GM21619 (cell line): ENCODE data around the gene LRRC14B.
"Not testable (repeated sequence)": the region's sequence is repeated elsewhere in the genome, so short reads cannot be mapped to it uniquely, and the experiment has no call there.

ENCODE experiments used
- ATAC-seq: cut with Tn5 transposase; IDR thresholded peaks from one replicate; pipeline ENCODE4 v1.9.1; 2021; ENCODE audit not compliant: unreplicated experiment

Gene LRRC14B

DNA sequence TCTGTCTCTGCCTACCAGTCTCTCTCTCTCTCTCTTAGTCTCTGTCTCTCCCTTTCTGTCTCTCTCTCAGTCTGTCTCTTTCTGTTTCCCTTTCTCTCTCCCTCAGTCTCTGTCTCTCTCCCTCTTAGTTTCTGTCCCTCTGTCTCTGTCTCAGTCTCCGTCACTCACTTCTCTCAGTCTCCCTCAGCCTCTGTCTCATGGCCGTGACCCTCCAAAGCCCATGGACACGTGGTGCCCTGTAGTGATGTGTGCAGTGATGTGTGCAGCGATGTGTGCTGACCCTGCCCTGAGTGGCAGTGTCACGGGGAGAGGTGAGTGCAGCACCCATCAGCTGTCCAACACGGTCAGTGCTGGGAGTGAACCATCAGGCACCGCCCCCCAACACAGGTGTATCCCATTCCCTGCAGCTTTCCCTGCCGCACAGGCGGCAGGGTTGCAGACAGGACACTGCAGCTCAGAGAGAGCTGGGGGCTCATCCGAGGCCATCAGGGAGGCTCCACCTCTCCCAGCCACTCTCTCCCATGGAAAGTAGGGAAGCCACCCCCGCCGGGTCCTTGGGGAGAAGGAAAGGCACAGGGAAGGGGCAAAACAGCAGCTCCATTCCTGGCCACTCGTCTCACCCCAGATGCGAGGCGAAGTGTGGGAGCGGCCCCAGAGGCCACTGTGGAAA is 794 bp upstream of the LRRC14B start:
- peak; percentile 30 for ATAC-seq

DNA sequence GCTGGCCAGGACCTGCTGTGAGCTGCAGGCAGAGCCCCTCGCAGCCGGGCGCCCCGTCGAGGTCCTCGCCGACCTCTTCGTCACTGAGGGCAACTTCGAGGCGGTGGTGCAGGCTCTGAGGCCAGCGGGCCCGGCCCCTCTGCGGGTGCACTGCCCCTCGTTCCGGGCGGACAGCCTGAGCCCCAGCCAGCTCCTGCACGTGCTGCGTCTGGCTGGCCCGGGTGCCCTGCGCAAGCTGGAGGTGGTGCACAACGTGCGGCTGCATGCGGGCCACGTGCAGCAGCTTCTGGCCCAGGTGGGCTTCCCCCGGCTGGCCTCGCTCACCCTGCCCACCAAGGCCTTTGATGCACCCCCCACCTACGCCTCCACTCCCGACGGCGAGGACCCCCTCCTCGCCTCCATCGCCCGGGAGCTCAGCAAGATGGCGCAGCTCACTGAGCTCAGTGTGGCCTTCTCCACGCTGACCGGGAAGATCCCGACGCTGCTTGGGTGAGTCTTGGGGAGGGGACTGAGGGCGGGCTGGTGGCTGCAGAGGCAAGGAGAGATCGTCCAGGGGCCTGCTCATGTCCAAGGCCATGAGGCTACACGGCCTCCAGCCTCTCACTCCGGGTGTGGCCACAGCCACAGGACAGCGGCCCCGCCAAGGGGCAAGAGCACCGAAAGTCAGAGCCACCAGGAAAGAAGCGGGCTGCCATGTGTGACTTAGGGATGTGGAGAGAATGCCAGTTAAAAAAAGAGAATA is 825 bp downstream of the LRRC14B start:
- ATAC-seq: no peak

DNA sequence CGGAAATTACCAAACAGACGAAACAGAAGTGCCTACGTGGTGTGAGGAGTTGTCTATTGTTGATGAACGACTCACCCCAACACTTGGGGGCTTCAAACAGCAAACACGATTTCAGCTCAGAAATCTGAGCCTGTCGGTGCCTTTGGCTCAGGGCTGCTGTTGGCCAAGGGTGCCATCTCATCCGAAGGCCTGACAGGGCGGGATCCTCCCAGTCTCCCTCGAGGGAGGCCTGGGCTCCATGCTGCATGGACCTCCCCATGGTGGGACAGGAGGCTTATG is 1.3 kb downstream of the LRRC14B start:
- no peak for ATAC-seq

DNA sequence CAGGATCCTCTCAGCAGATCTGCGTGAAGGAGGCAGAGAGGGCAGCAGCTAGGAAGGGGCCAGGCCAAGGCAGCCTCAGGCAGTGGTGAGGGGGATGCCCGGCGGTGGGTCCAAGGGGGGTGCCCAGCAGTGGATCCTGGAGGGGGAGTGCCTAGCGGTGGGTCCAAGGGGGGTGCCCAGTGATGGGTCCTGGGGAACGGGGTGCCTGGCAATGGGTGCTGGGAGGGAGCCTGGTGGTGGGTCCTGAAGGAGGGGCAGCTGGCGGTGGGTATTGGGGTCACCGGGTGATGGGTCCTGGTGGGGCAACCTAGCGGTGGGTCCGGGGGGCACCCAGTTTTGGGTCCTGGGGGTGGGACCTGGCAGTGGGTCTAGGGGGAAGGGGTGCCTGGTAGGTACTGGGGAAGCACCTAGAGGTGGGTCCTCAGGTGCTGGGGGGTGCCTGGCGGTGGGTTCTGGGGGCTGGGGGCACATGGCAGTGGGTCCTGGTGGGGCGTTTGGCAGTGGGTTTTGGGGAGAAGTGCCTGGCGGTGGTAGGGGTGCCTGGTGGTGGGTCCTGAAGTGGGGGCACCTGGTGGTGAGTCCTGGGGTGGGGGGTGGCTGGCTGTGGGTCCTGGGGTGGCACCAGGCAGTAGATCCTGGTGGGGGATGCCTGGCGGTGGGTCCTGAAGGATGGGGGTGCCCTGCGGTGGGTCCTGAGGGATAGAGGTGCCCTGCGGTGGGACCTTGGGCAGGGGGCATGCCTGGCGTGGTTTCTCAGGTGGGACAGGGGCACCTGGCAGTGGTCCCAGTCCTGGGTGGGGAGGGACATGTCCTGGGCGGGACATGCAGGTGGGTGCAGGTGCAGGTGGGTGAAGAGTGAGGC is 1.9 kb downstream of the LRRC14B start:
- no peak for ATAC-seq

DNA sequence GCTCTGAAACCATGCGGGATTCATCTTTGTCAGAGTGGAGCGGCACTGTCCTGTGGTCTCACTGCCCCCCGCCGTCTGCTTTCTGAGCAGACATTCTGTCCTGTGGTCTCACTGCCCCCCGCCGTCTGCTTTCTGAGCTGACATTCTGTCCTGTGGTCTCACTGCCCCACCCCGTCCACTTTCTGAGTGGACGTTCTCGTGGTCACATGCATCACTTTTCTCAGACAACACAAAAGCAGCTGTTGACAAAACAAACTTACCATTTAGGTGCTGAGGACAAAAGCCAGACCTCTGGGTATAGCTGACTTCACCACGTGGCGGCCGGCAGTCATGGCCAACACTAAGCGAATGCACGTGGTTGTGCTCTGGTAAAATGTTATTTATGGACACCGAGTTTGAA is 2.8 kb downstream of the LRRC14B start:
- no peak for ATAC-seq

DNA sequence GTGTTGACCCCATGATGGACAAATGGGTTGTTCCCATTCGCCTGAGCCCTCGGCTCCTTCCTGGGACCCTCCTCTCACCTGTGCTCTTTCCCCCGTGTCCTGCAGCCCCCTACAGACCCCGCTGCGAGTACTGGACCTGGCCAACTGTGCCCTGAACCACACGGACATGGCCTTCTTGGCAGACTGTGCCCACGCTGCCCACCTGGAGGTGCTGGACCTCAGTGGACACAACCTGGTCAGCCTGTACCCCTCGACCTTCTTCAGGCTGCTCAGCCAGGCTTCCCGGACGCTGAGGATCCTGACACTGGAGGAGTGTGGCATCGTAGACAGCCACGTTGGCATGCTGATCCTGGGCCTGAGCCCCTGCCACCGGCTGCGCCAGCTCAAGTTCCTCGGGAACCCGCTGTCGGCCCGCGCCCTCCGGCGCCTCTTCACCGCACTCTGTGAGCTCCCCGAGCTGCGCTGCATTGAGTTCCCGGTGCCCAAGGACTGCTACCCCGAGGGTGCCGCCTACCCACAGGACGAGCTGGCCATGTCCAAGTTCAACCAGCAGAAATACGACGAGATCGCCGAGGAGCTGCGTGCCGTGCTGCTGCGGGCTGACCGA is 3.4 kb downstream of the LRRC14B start:
- ATAC-seq: no peak

DNA sequence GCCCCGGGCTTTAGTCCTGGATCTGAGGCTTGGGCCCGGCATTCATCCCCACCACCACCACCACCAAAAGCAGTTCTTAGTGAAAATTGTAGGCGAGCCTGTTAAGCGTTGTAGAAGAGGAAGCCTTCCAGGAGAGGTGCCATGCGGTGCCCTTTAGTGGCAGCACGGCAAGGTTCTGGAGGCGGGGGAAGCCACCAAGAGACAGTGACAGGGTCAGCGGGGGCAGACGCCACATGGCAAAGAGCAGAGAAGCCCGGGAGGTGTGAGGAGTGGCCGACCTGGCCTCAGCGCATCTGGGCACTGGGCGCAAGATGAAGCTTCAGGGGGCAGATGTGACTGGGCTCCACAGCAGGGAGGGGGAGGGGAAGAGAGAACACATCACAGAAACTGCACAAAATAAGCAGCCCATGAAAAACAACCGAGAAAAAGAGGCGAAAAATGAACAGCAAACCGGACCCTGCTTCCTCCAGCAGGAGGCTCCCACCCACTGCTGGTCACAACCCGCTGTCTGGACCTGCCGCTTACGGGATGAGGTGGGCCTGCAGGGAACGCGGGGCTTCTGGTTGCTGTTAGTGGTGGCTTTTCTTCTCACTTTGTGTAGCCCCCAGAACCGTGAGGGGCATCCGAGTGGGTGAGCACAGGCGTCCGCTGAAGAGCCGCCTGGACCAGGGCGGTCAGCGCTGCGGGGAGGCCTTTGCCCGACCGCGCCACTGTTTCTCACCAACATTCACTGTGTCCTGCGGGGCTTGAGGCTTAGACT is 4.3 kb downstream of the LRRC14B start:
- ATAC-seq: no peak

DNA sequence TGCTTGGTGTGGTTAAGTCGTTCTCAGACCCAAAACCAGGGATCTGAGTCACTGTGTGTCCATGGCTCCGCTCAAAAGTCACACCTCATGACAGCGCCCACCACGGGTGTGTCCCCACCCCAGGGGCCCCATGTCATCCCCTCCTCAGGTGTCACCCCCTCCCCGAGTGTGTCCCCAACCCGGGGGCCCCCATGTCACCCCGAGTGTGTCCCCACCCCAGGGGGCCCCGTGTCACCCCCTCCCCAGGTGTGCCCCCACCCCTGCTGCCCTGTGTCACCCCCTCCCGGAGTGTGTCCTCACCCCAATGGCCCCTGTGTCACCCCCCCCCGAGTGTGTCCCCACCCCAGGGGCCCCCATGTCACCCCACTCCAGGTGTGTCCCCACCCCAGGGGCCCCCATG is 5.1 kb downstream of the LRRC14B start:
- ATAC-seq: no peak

DNA sequence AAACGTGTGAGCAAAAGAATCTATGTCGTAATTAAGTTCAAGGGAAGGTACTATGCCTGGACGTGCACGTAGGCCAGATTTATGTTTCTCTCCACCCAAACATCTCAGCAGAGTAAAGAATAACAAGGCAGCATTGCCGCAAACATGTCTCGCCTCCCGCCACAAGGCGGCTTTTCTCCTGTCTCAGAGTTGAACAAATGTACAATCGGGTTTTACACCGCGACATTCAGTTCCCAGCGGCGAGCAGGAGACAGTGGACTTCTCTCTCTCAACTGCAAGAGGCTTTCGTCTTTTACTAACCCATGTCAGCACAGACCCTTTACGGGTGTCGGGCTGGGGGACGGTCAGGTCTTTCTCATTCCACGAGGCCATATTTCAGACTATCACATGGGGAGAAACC is 5.7 kb downstream of the LRRC14B start:
- not testable (repeated sequence) for ATAC-seq

DNA sequence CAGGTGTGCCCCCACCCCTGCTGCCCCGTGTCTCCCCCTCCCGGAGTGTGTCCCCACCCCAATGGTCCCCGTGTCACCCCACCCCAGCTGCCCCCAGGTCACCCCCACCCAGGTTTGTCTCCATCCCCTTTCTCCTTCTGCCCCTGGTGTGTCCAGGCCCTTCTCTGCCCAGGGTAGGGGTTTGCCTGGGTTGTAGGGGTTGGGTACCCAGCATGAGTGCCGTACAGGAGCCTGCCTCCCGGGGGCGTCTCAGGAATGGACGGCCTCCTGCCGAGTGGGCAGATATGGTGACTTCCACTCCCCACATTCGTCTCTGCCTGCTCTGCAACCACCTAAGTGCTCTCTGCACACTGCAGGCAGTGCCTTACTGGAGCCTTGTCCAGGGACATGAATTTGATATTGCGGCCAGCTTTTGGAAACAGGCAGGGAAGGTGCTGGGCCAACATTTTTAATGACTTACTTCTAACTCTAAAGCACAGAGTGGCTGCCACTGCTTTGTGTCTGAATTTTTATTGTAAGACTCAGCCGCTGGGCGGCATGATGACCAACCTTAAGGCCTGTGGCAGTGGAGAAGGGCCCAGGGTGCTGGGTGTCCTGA is 6.7 kb downstream of the LRRC14B start:
- no peak for ATAC-seq

DNA sequence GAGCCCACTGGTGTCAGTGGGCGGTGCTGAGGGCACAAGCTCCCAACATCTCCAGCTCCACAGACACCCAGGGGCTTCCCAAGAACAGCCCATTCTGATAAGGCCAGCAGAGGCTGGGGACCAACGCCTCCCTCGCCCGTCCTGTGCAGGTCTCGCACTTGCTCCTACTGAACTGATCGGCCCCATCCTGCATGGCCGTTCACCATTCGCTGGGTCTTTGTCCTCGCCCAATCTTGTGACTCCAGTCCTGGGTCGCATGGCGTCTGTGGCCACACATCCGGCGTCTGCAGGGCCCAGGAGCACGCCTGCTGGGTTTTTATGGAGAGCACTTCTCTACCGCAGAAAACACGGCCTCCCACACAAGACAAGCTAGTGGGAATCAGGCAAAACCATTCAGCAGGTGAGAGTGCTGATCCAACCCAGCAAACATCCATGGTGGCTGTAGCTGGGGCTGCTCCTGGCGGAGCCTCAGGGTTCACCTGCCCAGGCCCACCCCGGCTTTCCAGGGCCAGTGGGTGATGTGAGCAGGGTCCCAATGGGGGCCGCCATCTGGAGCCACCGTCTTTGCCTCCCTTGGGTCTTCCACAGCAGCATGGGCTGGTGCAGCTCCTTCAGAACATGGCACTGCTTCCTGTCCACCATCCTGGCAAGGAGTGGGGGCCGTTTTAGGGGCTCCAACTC is 7.4 kb downstream of the LRRC14B start:
- ATAC-seq: no peak

DNA sequence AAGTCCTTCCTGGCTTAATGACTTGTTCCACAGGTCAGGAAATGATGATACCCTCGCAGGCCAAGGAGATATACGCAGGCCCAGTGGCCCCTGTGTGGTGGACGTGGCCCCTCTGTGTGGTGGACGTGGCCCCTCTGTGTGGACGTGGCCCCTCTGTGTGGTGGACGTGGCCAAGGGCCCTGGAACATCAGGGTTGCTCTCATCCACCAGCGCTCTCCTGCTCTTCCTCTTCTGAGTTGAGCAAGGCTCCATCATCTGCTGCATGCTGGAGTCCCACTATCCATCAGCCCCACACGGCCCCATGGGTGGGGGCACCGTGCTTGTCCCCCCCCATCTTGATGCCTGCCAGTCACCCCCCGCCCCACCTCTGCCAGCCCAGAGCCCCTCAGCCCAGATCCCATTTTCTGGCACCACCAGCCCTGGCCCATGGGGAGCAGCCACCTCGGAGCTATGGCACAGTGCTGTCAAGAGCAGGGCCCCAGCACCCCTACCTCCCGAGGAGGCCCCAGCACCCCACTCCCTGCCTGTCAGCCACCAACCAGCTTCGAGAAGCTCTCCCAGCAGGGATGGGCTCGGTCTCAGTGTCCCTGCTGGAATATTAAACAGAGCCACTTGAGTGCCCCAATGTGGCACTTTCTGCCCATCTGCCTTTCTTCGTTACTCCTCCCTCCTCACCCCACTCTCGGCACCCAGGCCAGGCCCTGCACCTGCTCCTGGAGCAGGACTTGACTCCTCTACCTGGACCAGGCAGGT is 8.1 kb downstream of the LRRC14B start:
- ATAC-seq: no peak

DNA sequence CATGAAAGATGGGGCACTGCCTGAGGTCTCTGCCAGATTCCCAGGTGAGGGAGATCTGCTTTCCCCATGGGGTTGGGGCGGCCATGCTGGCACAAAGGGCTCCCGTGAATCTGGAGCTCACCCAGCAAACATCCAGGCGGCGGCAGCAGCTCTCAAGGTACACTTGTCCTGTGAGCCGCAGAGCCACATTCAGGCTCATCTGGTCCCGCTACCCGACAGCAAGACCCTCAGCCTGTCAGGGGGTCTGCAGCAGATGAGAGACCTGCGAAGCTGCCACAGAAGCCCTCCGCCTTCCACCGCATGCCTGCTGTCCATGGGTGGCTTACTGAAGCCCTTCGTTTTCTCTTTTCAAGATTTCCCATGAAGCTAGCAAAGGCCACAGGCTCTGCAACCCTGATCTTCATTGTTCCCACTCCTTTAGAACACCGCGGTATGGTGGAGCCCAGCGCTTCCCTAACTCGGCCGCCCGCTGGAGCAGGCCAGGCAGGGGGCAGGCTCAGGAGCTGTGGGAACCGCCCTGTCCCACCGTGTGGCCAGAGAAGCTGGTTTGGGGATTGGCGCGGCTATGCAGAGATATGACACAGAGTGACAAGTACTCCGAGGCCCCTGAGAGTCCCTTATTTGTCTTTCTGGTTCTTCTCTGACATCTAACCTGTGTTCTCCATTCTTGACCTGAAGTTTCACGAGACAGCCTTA is 8.8 kb downstream of the LRRC14B start:
- ATAC-seq: no peak

DNA sequence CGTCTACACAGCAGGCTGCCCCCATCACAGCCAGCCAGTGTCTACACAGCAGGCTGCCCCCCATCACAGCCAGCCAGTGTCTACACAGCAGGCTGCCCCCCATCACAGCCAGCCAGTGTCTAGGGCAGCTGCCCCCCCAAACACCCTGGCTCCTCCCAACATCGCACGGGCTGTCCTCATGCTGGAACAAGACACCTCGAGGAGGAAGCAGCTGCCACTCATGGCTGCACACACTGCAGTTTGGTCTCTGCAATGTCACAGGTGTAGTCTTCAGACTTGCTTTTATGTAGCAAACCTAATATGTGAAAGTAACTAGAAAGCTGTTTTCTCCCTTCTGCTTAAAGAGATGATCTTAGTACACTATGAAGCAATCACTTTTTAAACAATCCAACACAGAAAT is 9.7 kb downstream of the LRRC14B start:
- ATAC-seq: no peak

DNA sequence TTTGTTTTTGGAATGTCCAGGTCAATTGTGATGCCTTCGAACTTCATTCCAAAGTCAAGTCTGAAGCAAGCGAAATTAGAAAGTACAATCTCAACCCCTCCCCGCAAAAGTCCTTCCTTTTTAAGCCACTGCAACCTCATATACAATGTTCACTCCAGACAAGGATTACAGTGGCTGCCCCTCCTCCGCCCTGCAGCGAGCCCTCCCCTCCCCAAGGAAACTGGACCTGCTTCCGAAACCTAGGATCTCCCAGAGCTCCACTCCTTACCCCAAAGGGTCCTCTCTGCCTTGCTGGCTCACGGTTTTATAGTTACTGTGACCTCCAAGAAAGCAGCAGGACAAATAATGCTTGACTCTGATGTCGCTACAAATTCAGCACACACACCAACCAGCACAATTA is 10.4 kb downstream of the LRRC14B start:
- ATAC-seq: no peak

DNA sequence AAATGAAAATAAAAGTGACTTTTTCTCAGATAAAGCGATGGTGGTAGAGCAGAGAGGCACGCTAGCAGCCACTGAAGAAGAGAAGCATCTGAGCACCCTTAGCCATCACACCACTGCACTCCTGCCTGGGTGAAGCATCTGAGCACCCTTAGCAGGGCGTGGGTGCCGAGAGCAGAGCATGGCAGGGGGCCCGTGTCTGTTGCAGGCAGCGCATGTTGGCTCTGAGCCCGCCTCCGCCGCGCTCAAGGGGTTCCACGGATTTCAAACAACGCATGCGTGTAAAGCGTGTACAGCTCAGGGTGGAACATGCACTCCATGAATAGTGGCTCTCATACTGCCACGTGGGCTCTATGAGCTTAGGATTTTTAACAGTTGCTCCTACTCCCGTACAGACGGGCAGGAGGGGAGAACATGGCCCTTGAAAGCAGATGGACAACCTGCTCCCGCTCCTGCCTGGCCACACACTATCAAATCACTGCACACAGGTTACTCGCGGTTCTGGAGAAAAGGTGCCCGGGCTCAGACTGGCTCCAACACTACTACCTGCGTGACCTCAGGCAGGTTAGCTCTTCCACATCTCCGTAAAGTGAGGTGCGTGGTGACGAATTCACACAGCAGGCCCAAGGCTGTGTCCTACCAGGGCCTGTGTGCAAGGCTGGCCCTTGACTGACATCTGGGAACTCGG is 12.1 kb downstream of the LRRC14B start:
- ATAC-seq: no peak

DNA sequence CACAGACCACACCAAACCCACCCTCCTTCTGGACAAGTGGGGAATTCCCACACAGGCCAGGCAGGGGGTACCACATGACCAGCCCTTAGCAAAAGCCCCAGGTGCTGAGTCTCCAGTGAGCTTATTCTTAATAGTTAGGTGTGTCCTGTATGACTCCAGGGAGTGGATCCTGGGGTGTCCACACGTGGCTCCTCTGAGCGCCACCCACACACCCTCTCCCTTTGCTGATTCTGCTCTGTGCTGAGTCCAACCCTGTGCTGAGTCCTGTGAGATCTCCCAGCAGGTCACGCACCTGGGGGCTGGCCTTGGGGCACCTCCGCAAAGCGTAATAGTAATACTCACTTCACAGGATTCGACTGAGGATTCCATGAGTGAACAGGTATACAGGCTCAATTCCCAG is 12.7 kb downstream of the LRRC14B start:
- no peak for ATAC-seq

DNA sequence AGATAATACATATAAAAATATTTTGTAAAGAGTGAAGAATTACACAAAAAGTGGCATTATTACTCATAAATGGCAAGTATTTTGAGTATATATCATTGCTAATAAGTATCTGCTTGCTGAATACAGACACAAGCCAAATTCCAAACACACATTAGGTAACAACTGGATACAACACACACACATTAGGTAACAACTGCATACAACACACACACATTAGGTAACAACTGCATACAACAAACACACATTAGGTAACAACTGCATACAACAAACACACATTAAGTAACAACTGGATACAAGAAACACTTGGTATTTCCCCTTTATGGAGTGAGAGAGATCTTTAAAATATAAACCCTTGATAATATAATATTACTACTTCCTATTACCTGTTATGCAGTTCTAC is 13.2 kb downstream of the LRRC14B start:
- ATAC-seq: no peak
